HT-29 (cell line): ENCODE measurements around the gene FBXO33. TPM values are rescaled to one million over a fixed set of nuclear protein-coding genes. Genes with fewer than 3 reads are reported as not detected.

Experiments used
- DNase-seq: peaks from one replicate; pipeline ENCODE4 v3.0.0-alpha.2; 2015; ENCODE audit warnings: low spot score
- total RNA-seq: library from RNA; depleted of rRNA; stranded (reverse); fragments of >200 nt; shearing (Covaris generic); gene quantifications from 2 replicates; pipeline ENCODE4 v1.2.3, GENCODE V29; 2014; rRNA removed

The FBXO33 gene
- 13.4 and 17.1 TPM in 2 replicates for total RNA-seq

- DNase-seq = peak; percentile 87
Observed at GRCh38 chr14:39432179-39432618, at the start of gene FBXO33. Gene FBXO33 (minus strand): TSS chr14:39432433. CDS start chr14:39432162, 271 bp downstream.

GRCh38 chr14:39474416-39474911, 42.2 kb upstream of the FBXO33 start:
- no peak for DNase-seq

GRCh38 chr14:39472078-39472477, 39.8 kb upstream of the FBXO33 start:
- no peak for DNase-seq

- no peak for DNase-seq
Observed at GRCh38 chr14:39469094-39469710, 37.0 kb upstream of the FBXO33 start.

GRCh38 chr14:39467889-39468524, 35.8 kb upstream of the FBXO33 start:
- DNase-seq = peak; percentile 61

- no peak for DNase-seq
Observed at GRCh38 chr14:39459795-39460478, 27.7 kb upstream of the FBXO33 start.

GRCh38 chr14:39456702-39457250, 24.5 kb upstream of the FBXO33 start:
- DNase-seq = no peak

- DNase-seq = no peak
Observed at GRCh38 chr14:39454906-39455539, 22.8 kb upstream of the FBXO33 start.

- DNase-seq = no peak
Observed at GRCh38 chr14:39452680-39453079, 20.4 kb upstream of the FBXO33 start.

- no peak for DNase-seq
Observed at GRCh38 chr14:39451811-39452210, 19.6 kb upstream of the FBXO33 start.

GRCh38 chr14:39447175-39447661, 15.0 kb upstream of the FBXO33 start:
- DNase-seq = no peak

- DNase-seq = no peak
Observed at GRCh38 chr14:39446131-39446744, 14.0 kb upstream of the FBXO33 start.

- DNase-seq = no peak
Observed at GRCh38 chr14:39442293-39442692, 10.1 kb upstream of the FBXO33 start.

GRCh38 chr14:39441805-39442204, 9.6 kb upstream of the FBXO33 start:
- DNase-seq = no peak

- no peak for DNase-seq
Observed at GRCh38 chr14:39440975-39441374, 8.7 kb upstream of the FBXO33 start.

- DNase-seq = no peak
Observed at GRCh38 chr14:39435241-39435640, 3.0 kb upstream of the FBXO33 start.

- no peak for DNase-seq
Observed at GRCh38 chr14:39434401-39434800, 2.2 kb upstream of the FBXO33 start.

GRCh38 chr14:39433452-39433813, 1.2 kb upstream of the FBXO33 start:
- peak; percentile 8 for DNase-seq

- peak; percentile 84 for DNase-seq
Observed at GRCh38 chr14:39432619-39433451, 602 bp upstream of the FBXO33 start.
